Dermis blood vessel endothelial cell (primary cell): Measurements from ENCODE around the gene GOLGA8A. TPM values are rescaled to one million over a fixed set of nuclear protein-coding genes. Genes with fewer than 3 reads are reported as not detected.
"Not testable (repeated sequence)": the region's sequence is repeated elsewhere in the genome, so short reads cannot be mapped to it uniquely, and the experiment has no call there.

ENCODE experiments used
- DNase-seq: peaks from one replicate; pipeline ENCODE4 v3.0.0; 2010
- total RNA-seq: library from RNA; depleted of rRNA; stranded (reverse); fragments of >200 nt; gene quantifications from 2 replicates; pipeline ENCODE4 v1.2.3, GENCODE V29; 2014

The GOLGA8A gene
- total RNA-seq, 1 donor from 2014 or later: 8.8 TPM

DNA sequence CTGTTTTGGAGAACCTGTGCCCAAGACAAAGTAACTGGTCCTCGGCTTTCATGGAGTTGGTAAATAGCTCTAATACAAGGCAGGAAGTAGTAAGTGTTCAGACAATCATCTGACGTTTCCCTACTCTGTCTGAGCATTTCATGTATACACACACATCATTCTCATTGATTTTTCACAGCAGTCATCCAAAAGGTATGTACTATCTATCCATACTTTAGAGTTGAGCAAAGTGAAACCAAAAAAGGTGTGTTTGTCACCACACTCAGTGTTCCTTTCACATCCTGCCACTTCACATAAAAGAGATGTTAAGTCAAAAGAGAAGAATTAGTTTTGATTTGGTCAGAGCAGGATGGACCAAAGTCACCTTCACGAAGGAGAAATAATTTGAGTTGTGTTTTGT lies 33.7 kb downstream of the GOLGA8A start:
- DNase-seq: not testable (repeated sequence)

DNA sequence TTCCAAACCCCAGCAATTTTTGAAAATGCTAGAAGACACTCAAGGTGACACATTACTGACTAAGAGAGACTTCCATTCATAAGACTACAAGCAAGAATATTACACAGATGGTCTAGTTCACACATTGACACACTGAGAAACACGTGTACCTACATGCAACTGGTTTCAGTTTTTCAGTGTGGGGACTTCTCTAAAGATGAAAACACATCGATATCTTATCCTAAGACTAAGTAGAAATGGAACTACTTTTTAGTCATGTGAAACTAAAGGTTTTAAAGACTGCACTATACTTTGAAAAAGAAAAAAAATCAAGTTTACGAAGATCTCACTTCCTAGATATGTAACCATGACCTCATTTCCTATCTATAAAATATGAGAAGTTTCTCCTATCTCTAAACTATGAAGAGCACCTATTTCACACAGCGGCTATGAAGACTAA lies 34.4 kb downstream of the GOLGA8A start:
- DNase-seq: not testable (repeated sequence)

DNA sequence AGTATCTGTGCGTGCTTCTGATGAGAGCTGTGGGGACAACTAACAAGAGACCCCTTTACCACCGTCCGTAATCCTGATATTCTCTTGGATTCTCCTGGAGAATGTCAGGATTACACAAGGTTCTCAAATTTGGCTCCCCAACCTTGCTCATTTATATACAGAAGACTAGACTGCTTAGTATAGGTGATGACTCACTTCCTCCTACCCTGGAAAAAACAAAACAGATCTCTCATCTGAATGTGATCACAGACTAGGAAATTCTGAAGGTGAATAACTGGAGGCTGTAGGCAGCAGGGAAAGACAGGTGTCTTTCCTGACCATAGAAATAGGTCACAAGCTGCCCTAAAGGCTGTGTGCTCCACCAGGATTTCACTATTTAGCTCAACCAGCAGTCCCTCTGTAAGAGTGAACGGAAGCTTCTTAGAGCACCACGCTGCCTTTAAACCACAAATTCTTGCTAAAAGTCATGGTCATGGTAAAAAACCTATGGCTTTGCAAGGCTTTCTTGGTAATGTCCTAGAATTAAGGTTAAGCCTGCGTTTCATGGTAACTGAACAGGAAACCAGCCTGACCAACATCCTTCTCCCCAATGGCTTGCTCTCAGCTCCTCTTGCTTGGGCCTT lies 39.9 kb downstream of the GOLGA8A start:
- DNase-seq: not testable (repeated sequence)

GRCh38 chr15:34392981-34393380 lies 44.6 kb downstream of the GOLGA8A start:
- not testable (repeated sequence) for DNase-seq

GRCh38 chr15:34389594-34390086 lies 48.0 kb downstream of the GOLGA8A start:
- not testable (repeated sequence) for DNase-seq

Other genes starting within 250 kb of the GOLGA8A start
- 43.5 and 54.8 TPM in 2 replicates for gene KATNBL1, start 227.7 kb downstream of the GOLGA8A start, total RNA-seq
- gene EMC4, start 212.8 kb downstream of the GOLGA8A start, total RNA-seq: 110 and 164 TPM in 2 replicates
- gene SLC12A6, start 100.0 kb downstream of the GOLGA8A start, total RNA-seq: 23.8 and 42.8 TPM in 2 replicates
- gene NOP10, start 94.7 kb downstream of the GOLGA8A start, total RNA-seq: 181 and 222 TPM in 2 replicates
- gene NUTM1, start 94.5 kb downstream of the GOLGA8A start, total RNA-seq: not detected in 2 replicates
- 8.5 and 9.5 TPM in 2 replicates for gene LPCAT4, start 70.6 kb downstream of the GOLGA8A start, total RNA-seq
- 7.1 and 28.6 TPM in 2 replicates for gene GOLGA8B, start 145.8 kb upstream of the GOLGA8A start, total RNA-seq